Choroid plexus epithelial cell (primary cell): Measurements from ENCODE around the gene NEK6.

Source experiments
- DNase-seq: peaks from one replicate; pipeline ENCODE4 v3.0.0-alpha.2; 2010; ENCODE audit warnings: low read depth
- H3K4me3 ChIP-seq: 2 replicates; pipeline ENCODE4 v1.5.1; 2011; ENCODE audit warnings: low read depth, mild to moderate bottlenecking, control low read depth, low read length, moderate library complexity
- CTCF ChIP-seq: conservative IDR thresholded peaks from 2 replicates; pipeline ENCODE4 v1.5.1; 2011; ENCODE audit warnings: low read depth, mild to moderate bottlenecking, control low read depth, inconsistent platforms, low read length, moderate library complexity

NEK6 gene

DNA sequence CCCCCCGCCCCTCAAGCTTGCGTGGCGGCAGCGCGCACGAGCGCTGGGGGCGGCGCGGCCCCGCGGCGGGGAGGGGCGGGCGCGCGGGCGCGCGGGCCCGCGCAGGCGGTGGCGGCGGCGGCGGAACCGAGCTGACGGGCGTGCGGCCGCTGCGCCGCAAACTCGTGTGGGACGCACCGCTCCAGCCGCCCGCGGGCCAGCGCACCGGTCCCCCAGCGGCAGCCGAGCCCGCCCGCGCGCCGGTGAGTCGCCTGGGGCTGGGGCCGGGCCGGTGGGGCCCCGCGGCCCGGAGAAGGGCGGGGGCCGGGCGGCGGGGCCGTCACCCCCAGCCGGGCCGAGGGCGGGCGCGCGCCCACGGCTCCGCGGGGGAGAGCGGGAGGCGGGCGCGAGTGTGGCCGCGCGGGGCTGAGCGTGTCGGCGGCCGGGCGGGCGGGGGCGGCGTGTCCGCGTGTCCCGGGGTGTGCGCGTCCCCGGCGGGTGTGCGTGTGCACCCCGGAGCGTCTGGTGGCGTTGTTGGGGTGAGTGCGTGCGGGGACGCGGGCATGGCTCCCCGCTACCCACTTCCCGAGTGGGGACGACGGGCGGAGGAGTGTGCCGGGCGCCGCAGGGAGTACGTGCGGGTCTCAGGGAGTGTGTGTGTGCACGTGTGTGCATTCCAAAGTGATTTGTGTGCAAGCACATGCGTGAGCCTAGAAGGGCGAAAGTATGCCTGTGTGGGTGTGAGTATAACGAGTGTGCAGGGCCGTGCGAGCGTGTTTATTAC lies at the start of gene NEK6:
Gene NEK6, plus strand, starts transcription at position 106 of the 763 bp plus-strand sequence. CDS start 44,016 bp downstream, outside the sequence.
- DNase-seq, result peak; percentile 65
- no peak for TF ChIP-seq CTCF
- peak within 1 kb of the TSS; percentile 91 for H3K4me3 ChIP-seq

DNA sequence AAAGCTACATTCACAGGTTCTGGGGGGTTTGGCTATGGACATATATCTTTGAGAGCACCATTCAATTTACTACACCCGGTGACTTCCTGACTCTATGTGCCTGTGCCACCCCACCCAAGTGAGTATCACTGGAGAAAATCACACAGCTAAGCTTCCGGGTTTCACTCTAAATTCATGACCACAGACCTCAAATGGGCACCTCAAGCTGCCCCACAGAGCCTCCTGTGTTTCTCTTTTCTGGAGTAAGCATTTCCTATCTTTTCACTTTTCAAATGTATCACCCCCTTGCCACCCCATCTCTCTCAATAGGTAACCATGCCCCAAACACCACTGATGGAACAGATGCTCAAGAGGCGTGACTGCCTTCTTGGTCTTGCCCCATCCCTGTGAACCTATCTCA lies 49.2 kb upstream of the NEK6 start:
- DNase-seq, result no peak
- no peak overlapping the region for H3K4me3 ChIP-seq
- TF ChIP-seq CTCF, result no peak

GRCh38 chr9:124209279-124209678 lies 48.5 kb upstream of the NEK6 start:
- DNase-seq, result no peak
- H3K4me3 ChIP-seq, result no peak overlapping the region
- no peak for TF ChIP-seq CTCF

- no peak for TF ChIP-seq CTCF
Observed at GRCh38 chr9:124209774-124210173, 48.0 kb upstream of the NEK6 start.

DNA sequence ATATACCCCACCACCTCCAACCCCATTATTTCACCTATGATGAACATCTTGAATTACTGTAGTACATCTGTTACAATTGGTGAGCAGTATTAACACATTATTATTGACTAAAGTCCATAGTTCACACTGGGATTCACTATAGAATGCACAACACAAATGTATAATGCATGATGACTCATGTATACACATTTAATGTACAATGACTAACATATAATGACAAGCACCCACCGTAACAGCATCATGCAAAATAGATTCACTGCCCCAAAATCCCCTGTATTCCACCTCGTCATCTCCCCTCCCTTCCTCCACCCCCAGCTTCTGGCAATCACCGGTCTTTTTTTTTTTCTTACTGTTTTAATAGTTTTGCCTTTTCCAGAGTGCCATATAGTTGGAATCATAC lies 47.1 kb upstream of the NEK6 start:
- no peak for DNase-seq
- TF ChIP-seq CTCF, result no peak
- no peak overlapping the region for H3K4me3 ChIP-seq

More at GRCh38 chr9:124209774-124210173, 48.0 kb upstream of the NEK6 start:
- DNase-seq, result no peak
- no peak overlapping the region for H3K4me3 ChIP-seq

DNA sequence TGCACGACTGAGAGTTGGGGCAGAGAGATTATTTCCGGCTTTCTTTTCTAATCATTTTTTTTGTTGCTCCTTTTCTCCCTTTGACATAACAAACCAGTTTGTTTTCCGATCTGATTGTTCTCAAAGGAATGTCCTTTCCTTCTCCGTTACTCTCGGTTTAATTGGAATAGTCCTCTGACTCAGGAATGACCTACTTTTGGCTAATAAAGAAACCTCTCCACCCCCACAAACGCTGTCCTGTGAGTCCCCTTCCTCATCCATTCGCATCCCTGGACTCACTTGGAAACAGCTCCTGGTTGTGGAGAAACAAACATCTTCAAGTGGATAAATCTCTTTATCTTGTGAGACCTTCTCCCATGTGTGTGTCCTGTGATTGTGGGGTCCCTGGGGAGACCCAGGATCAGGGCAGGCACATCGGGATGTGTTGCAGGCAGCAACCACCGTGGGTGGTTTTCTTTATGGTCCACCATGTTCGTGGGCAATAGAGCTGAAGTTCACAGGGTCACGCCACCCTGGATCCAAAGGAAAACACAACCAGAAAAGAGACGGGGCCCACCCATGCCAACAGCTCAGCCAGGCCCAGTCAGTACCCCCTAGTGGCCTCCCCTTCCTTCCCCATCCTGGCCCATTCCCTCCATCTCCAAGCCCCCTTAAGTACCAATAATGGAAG lies 45.2 kb upstream of the NEK6 start:
- H3K4me3 ChIP-seq, result no peak overlapping the region
- peak; percentile 40 for DNase-seq
- no peak for TF ChIP-seq CTCF

GRCh38 chr9:124213396-124213795 lies 44.4 kb upstream of the NEK6 start:
- no peak for DNase-seq
- H3K4me3 ChIP-seq, result no peak overlapping the region
- TF ChIP-seq CTCF, result no peak
